Lung (tissue), 12 donors: Measurements from ENCODE around the gene TFE3. TPM values are rescaled to one million over a fixed set of nuclear protein-coding genes. Genes with fewer than 3 reads are reported as not detected.

ENCODE experiments used
- ATAC-seq: fragments of 200-7000 bp; cut with Tn5 transposase; one replicate; pipeline ENCODE4 v1.9.1; 2020; ENCODE audit warnings: moderate number of reproducible peaks; ENCODE audit not compliant: insufficient read depth, low FRiP score
- DNase-seq, 3 donors: peaks; one replicate each; pipeline ENCODE4 v3.0.0-alpha.2; 2013 to 2017
- H3K27ac ChIP-seq, 2 donors: one replicate each; pipeline ENCODE4 v1.5.1; 2013; ENCODE audit warnings: mild to moderate bottlenecking in 2 of 2, moderate library complexity in 2 of 2, control low read depth in 1 of 2, inconsistent platforms in 1 of 2, low read depth in 1 of 2, low read length in 1 of 2
- H3K27me3 ChIP-seq, 3 donors: one replicate each; pipeline ENCODE4 v1.5.1; 2013; ENCODE audit warnings: low read length in 2 of 3; ENCODE audit not compliant: control insufficient read depth in 3 of 3, insufficient read depth in 3 of 3
- H3K36me3 ChIP-seq, 4 donors: one replicate each; pipeline ENCODE4 v1.5.1; 2013; ENCODE audit warnings: low read length in 4 of 4, mild to moderate bottlenecking in 1 of 4, moderate library complexity in 1 of 4; ENCODE audit not compliant: control insufficient read depth in 4 of 4, insufficient read depth in 4 of 4
- H3K4me1 ChIP-seq, 5 donors: one replicate each; pipeline ENCODE4 v1.5.1; 2013; ENCODE audit warnings: low read length in 5 of 5, mild to moderate bottlenecking in 2 of 5, moderate library complexity in 1 of 5; ENCODE audit not compliant: control insufficient read depth in 5 of 5, insufficient read depth in 5 of 5
- H3K4me3 ChIP-seq: one replicate; pipeline ENCODE4 v1.5.1; 2013; ENCODE audit warnings: mild to moderate bottlenecking, control low read depth, moderate library complexity
- H3K9ac ChIP-seq, 2 donors: one replicate each; pipeline ENCODE4 v1.5.1; 2013; ENCODE audit warnings: low read length in 2 of 2, control low read depth in 1 of 2; ENCODE audit not compliant: insufficient read depth in 1 of 2
- H3K9me3 ChIP-seq, 4 donors: one replicate each; pipeline ENCODE4 v1.5.1; 2013; ENCODE audit warnings: low read length in 3 of 4, mild to moderate bottlenecking in 1 of 4, moderate library complexity in 1 of 4; ENCODE audit not compliant: control insufficient read depth in 4 of 4, insufficient read depth in 3 of 4
- WGBS, 2 donors: extraction: QIAGEN DNeasy Blood & Tissue Kit; methylation state at CpG; one replicate each; pipeline ENCODE4 v1.1.7; 2013; 5-methylcytosine and 5-hydroxymethylcytosine counted together
- polyA plus RNA-seq, 2 donors: library from polyadenylated mRNA; stranded (reverse); fragments of 200-250 nt; gene quantifications; one replicate each; pipeline ENCODE4 v1.2.1, GENCODE V29; 2013
- total RNA-seq, 2 donors: library from RNA; depleted of rRNA in 1 of 2; stranded (reverse); fragments of >200 nt in 1 of 2; gene quantifications; one replicate each; pipeline ENCODE4 v1.2.1, GENCODE V29; 2014 to 2021
- TF ChIP-seq, protein P1 (sequence below): IDR thresholded peaks from 2 replicates; pipeline ENCODE4 v1.5.1; 2012; ENCODE audit warnings: mild to moderate bottlenecking; ENCODE audit errors: control extremely low read depth, extremely low read depth
- donor health status: control.
- donor health status: control.
- donor health status: Bipolar disorder and iron deficiency.
- donor health status: healthy.
- donor health status: DM: yes; HTN: yes; CAD: no.

Gene TFE3
- total and polyA plus RNA-seq, 4 donors, result 28.4 to 63.7 (median 42.7) TPM

- peak within 1 kb of the TSS; percentile 56 to 79 for H3K27ac ChIP-seq
- ATAC-seq (peak; percentile 82), DNase-seq (peak; percentile 91 to 95 (median 93))
- H3K36me3 ChIP-seq, result peaks cover 0 to 14% (median 4%) of the 10 kb centered on the region in 4 donors
- peaks cover 0 to 11% (median 3%) of the 10 kb centered on the region in 5 donors for H3K4me1 ChIP-seq
- peak within 1 kb of the TSS; percentile 45 for H3K4me3 ChIP-seq
- H3K9me3 ChIP-seq, result peaks cover 0 to 9% (median 0%) of the 10 kb centered on the region in 4 donors
- peak within 1 kb of the TSS in 1 of 2 donors; percentile 47 for H3K9ac ChIP-seq
- TF ChIP-seq, protein P1, sequence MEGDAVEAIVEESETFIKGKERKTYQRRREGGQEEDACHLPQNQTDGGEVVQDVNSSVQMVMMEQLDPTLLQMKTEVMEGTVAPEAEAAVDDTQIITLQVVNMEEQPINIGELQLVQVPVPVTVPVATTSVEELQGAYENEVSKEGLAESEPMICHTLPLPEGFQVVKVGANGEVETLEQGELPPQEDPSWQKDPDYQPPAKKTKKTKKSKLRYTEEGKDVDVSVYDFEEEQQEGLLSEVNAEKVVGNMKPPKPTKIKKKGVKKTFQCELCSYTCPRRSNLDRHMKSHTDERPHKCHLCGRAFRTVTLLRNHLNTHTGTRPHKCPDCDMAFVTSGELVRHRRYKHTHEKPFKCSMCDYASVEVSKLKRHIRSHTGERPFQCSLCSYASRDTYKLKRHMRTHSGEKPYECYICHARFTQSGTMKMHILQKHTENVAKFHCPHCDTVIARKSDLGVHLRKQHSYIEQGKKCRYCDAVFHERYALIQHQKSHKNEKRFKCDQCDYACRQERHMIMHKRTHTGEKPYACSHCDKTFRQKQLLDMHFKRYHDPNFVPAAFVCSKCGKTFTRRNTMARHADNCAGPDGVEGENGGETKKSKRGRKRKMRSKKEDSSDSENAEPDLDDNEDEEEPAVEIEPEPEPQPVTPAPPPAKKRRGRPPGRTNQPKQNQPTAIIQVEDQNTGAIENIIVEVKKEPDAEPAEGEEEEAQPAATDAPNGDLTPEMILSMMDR, result no peak
- WGBS, 2 donors, result 2 to 36% methylated on average over 46 to 61 of the region's 61 CpGs
- H3K27me3 ChIP-seq, result no peaks in the 10 kb centered on the region
Measured at GRCh38 chrX:49073601-49074575, 30.7 kb upstream of the TFE3 start, which contains the start of gene PRAF2. PRAF2 (minus strand) TSS chrX:49074002; CDS start chrX:49073987, 15 bp downstream.

DNA sequence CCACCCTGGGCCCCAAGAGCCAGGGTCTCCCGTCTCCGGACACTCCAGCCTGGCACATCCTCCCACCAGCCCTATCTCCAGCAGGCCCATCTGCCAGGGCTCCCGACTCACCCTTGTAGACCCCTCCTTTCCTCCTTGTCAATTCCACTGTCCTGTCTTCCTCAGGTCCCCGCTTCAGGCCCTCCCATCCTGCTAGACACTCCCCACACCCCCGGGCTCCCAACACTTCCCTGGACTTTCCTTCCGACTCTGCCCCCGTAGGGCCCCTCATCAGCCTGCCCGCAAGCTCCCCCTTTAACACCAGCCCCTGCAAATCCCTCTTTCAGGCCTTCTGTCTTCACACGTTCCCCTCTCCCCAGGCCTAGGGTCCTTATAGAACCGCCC lies 29.5 kb upstream of the TFE3 start:
- Histone ChIP-seq H3K27me3 (no peaks in the 10 kb centered on the region), H3K36me3 (peaks cover 0 to 14% (median 3%) of the 10 kb centered on the region in 4 donors), H3K4me1 (peaks cover 0 to 6% (median 0%) of the 10 kb centered on the region in 5 donors), H3K9me3 (peaks cover 0 to 9% (median 0%) of the 10 kb centered on the region in 4 donors), H3K27ac (peak overlapping the region in 1 of 2 donors; percentile 49), H3K4me3 (no peak overlapping the region), H3K9ac (peak overlapping the region in 1 of 2 donors; percentile 11)
- no peak for ATAC-seq
- 62 to 66% methylated on average over 10 of the region's 10 CpGs for WGBS, 2 donors
- peak in 1 of 3 donors; percentile 7 for DNase-seq
- TF ChIP-seq, protein P1, result no peak

GRCh38 chrX:49071877-49072711 lies 28.9 kb upstream of the TFE3 start:
- DNase-seq, result peak; percentile 90 to 91 (median 90)
- TF ChIP-seq, protein P1, result no peak
- WGBS, 2 donors, result 53 to 59% methylated on average over 46 to 63 of the region's 63 CpGs
- Histone ChIP-seq H3K36me3 (peaks cover 0 to 11% (median 2%) of the 10 kb centered on the region in 4 donors), H3K4me1 (peaks cover 0 to 6% (median 0%) of the 10 kb centered on the region in 5 donors), H3K9ac (no peak overlapping the region), H3K4me3 (no peak overlapping the region), H3K27me3 (no peaks in the 10 kb centered on the region), H3K9me3 (peaks cover 0 to 9% (median 0%) of the 10 kb centered on the region in 4 donors), H3K27ac (peak overlapping the region in 1 of 2 donors; percentile 49)
- ATAC-seq, result peak; percentile 69
